Subcutaneous adipose tissue (tissue), 4 donors: ENCODE measurements around the gene NRP2. TPM values are rescaled to one million over a fixed set of nuclear protein-coding genes. Genes with fewer than 3 reads are reported as not detected.

Experiments used
- total RNA-seq, 4 donors: library from RNA; depleted of rRNA; stranded (reverse); fragments of >200 nt; gene quantifications; one replicate each; pipeline ENCODE4 v1.1.0, GENCODE V29; 2016
- TF ChIP-seq, protein P1 (sequence below): fragments of 450-650 bp; IDR thresholded peaks from one replicate; pipeline ENCODE4 v1.5.1; 2016; ENCODE audit warnings: low read depth, mild to moderate bottlenecking, control low read depth, antibody characterized with exemption, moderate library complexity

The NRP2 gene
- total RNA-seq, 4 donors from 2014 or later, result 29.2 to 70.9 (median 56.1) TPM

DNA sequence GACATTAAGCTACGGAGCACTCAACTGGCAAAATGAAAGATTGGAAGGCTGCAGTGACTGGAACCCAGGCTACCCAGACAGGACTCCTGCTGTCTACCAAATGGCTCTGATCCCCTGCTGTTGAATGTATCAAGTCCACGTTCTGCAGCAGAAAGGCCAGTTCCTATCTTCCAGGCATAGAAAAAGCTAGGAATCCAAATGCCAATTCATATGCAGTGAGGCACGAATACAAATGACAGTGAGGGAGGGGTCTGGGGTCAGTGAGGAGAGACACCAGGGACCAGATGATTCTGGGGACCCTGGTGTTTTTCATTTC lies 5.3 kb downstream of the NRP2 start:
- TF ChIP-seq, protein P1, sequence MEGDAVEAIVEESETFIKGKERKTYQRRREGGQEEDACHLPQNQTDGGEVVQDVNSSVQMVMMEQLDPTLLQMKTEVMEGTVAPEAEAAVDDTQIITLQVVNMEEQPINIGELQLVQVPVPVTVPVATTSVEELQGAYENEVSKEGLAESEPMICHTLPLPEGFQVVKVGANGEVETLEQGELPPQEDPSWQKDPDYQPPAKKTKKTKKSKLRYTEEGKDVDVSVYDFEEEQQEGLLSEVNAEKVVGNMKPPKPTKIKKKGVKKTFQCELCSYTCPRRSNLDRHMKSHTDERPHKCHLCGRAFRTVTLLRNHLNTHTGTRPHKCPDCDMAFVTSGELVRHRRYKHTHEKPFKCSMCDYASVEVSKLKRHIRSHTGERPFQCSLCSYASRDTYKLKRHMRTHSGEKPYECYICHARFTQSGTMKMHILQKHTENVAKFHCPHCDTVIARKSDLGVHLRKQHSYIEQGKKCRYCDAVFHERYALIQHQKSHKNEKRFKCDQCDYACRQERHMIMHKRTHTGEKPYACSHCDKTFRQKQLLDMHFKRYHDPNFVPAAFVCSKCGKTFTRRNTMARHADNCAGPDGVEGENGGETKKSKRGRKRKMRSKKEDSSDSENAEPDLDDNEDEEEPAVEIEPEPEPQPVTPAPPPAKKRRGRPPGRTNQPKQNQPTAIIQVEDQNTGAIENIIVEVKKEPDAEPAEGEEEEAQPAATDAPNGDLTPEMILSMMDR, result no peak

DNA sequence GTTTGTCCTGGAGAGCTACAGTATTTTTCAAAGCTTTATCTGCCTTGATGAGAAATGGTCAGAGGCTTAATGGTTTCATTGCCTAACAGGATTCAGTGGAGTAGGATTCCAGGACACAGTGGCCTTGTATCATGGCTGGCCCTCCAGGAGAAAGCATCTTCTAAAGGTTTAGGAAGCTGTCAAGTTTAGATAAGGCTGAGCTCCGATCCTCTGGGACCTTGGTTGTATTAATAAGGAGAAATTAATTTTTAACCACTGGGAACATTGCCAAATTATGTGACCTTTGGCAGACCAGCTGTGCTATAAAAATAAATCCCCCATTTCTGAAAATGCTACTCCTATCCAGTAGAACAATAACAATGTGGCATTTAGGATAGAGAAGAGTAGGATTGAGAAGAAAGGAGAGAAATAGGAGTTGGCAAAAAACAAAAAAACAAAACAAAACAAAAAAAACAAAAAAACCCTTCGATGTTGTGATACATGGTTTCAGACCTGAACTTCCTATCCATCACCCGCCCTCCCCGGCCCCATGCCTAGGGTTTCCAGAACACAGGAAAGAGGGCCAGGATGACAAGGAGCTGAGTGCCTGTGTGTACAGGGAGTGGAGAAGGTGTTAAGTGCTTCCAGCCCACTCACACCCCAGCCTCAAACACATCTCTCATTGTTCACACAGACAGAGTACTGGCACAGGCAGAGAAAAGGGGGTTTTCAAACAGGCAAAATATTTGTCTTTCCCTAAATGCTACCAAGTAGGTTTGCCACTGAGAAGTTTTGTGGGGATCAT lies 6.3 kb downstream of the NRP2 start:
- TF ChIP-seq, protein P1, result no peak

DNA sequence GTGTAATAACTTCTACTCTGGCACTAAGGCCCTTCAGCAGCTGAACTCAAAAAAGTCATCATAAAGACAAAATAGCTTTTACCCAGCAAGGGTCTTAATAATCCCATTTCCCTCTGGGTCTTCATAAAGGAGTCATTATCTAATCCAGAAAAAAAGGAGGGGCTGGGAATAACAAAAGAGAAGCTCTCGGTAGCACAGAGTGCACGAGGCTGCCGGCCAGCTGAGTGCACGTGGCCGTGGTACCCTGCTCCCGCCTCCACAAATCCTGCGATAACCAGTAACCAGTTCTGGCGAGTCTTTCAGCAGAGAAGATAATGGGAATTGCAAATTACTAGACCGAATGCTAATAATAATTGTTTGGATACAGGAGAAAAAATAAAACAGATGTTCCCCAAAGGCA lies 7.5 kb downstream of the NRP2 start:
- TF ChIP-seq, protein P1, result no peak

DNA sequence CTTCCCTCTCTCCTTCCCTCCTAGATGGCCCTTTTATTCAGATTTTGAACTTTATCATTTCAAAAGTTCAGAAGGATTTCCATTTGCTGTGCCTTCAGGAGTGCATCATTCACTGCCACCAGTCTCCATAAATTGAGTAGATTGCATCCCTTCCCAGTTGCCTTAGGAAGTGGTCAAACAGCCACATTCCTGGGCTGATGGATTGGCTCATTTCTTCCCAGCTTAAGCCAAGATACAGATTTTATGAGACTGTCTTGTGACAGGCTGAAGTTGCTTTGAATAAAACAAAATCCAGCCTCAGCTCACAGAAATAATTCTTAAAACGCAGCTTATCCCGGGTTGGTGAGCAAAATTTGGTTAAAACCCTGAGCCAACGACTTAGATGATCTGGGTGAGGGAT lies 9.8 kb downstream of the NRP2 start:
- TF ChIP-seq, protein P1, result no peak

DNA sequence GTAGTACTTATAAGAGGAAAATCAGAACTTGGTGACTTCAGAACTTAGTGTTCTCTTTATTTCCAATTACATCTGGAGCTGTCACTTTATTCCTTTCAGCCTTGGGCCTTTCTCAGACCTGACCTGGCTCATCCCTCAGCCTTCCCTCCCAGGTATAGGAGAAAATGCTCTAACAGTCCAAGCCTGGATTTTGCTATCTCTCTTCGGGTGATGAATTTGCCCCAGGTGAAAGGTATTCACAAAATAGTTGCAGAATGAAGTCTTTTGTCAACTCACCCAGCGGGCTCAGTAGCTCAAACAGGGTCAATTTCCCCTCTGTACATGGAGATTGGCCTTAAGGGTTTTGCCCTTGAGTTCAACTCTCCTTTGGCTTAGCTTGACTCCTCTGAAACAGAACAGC lies 12.0 kb downstream of the NRP2 start:
- TF ChIP-seq, protein P1, result no peak

DNA sequence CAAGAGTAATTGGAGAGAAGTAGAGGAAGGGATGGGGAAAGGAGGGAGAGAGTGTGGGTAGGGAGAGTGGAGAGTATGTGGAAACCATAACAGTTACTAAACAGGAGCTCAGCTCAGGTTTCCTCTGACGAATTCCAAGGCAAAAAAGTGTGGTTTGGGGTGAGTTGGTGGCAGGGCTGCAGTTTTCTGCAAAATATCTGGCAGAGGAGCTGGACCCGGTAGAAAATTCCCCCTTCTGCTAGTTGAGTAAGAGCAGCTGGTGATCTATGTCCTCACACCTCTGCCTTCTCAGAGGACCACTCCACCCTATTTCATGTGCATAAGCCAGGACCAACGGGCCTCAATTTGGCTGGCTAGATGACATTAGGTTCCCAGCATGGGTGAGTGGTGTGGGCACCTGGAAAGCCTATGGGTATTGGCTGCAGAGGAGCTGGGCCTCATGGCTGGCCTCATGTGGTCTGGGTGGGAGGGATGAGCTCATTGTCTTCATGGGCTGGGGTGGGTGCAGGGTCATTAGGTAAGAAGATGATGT lies 13.2 kb downstream of the NRP2 start:
- TF ChIP-seq, protein P1, result no peak

DNA sequence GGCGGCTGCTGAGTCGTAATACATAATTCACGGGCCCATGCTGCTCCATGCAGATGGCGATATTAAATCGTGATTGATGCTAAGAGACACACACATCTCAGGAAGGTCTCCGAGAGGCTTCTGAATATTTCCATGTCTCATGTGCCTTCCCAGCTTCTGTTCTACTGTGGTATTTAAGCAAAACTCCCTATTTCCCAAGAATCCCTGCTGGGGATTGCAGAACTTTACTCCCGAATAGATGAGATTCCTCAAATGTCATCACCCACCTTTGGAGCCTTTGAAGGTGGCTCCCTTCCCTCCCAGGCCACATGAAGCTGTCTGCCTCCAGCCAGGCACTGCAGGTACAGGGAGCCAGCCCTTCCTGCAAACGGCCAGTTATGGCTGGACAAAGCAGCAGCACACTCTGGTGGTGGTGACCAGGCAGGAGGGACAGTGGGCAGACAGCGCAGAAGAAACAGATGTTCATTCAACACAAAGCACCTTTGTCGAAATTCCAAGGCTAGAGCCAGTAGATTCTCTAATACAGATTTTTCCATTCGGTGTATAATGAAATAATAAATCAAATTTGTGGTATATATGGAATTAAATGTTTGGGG lies 14.1 kb downstream of the NRP2 start:
- TF ChIP-seq, protein P1, result no peak
